Measurements from ENCODE around the gene DHRSX.
"Not testable (repeated sequence)": the region's sequence is repeated elsewhere in the genome, so short reads cannot be mapped to it uniquely, and the experiment has no call there.

Gene DHRSX

DNA sequence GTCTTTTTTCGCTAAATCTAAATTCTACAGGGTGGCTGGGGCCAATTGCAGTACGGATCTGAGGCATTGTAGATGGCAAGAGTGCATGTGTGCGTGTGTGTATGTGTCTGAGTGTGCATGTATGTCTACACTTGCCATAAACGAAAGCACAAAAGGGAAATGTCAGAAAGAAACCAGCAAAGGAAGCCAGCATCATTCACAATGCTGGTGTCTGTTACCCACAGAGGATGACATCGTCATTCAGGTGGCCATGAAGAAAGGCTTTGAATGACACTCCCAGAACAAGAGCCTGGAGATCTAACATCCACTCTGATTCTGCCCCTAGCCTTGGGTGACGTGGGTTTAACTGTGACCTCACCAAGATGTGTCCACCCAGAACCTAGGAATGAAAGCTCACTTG, 124.6 kb downstream of the DHRSX start:
- DNase-seq = no peak
- intact Hi-C loops (cut with DNase I) = no loop called here

DNA sequence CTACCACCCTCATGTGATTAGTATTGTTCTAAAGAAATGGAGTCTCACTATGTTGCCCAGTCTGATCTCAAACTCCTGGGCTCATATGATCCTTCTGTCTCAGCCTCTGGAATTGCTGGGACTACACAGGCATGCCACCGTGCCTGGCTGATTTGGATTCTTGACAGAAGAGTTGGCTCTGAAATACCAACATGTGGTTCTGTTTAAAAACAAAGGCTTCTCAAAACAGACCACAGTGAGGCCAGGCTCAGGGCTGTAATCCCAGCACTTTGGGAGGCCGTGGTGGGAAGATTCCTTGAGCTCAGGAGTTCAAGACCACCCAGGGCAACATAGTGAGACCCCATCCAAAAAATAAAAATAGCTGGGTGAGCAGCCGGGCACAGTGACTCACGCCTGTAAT, 126.7 kb downstream of the DHRSX start:
- DNase-seq = peak in 1 of 10 donors; percentile 9

DNA sequence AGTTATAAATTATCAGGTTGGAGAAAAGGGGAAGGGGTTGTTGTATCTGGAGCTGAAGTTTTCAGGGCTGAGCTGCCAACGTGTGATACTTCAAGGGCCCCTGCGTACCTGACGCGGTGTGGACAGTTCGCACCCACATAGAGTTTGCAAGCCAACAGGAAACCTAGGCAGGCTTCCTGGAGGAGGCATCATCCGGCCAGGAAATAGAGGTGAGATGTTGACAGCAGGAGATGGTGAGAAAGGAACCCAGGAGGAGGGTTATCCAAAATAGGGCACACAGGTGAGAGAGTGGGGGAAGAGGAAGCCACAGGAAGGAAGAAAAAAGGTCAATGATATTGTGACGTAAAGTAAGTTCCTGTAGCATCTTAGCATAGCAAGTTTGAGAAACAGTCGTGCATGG, 127.2 kb downstream of the DHRSX start:
- DNase-seq = peak in 1 of 10 donors; percentile 25
- intact Hi-C loops (cut with DNase I) = no loop called here

More for the DNA sequence above, 126.7 kb downstream of the DHRSX start:
- intact Hi-C loops (cut with DNase I) = no loop called here

DNA sequence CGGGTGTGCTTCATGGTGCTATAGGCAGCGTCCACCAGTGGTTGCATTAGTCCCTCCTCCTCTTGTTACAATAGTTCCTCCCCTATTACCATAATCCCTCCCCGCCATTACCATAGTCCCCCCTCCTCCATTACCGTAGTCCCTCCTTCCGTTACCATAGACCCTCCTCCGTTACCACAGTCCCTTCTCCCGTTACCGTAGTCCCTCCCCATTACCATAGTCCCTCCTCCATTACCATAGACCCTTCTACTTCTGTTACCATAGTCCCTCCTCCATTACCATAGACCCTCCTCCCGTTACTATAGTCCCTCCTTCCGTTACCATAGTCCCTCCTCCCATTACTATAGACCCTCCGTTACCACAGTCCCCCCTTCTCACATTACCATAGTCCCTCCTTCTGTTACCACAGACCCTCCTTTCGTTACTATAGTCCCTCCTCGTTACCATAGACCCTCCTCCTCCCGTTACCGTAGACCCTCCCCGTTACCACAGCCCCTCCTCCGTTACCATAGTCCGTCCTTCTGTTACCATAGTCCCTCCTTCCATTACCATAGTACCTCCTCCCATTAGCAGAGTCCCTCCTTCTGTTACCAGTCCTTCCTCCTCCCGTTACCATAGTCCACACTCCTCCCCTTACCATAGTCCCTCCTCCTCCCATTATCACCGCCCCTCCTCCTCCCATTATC, 129.6 kb downstream of the DHRSX start:
- DNase-seq = no peak

DNA sequence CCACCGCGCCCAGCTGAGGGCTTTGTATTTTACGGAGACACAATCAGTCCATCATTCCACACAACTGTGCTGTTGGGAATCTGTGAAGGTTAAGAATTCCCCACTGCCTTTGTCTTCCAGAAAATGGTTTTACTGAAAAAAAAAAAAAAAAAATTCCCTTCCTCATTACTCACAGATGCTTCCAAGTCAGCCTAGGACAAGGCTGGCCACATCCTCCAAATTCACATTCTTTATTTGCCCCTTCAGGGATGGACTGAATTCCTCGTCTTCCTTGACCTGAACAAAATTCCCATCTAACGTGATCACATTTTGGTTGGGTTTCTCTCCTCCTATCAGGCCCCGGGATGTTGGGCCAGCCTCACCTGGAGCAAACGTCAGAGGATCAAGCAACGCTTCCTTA, 130.3 kb downstream of the DHRSX start:
- DNase-seq = no peak
- intact Hi-C loops (cut with DNase I) = no loop called here

More for the DNA sequence above, 129.6 kb downstream of the DHRSX start:
- intact Hi-C loops (cut with DNase I) = no loop called here

DNA sequence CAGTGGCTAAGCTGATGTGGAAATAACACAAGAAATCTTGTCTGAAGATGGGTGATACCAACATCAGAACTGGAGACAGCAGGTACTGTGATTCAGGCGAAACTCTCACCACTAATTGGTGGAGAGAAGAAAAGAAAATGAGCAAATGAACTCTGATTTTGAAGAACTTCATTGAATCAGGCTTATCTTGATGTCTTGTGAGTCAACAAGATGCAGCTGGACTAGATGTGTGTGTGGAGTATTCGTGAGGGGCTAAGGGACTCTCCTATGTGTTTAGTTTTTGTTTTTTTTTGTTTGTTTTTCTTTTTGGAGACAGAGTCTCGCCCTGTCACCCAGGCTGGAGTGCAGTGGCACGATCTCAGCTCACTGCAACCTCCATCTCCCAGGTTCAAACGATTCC, 131.6 kb downstream of the DHRSX start:
- intact Hi-C loops (cut with DNase I) = no loop called here
- DNase-seq = no peak

DNA sequence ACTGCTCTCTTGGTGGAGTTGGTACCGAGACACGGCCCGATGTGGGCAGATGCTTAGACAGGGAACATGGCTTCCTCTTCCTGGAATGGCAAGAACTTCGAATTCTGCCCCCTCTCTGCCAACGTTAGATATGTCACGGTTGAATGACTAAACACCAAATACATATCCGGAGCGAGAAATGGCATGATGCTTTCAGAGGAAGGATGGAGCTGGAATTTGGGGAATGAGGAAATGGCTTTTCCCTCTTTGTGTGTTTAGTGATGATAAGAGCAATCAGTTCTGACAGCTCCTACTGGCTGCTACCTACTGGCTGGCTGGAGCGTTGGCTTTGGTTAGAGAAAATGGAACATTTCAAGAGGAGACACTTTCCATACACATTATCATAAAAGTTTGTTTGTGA, 140.0 kb downstream of the DHRSX start:
- intact Hi-C loops (cut with DNase I) = no loop called here
- no peak for DNase-seq

DNA sequence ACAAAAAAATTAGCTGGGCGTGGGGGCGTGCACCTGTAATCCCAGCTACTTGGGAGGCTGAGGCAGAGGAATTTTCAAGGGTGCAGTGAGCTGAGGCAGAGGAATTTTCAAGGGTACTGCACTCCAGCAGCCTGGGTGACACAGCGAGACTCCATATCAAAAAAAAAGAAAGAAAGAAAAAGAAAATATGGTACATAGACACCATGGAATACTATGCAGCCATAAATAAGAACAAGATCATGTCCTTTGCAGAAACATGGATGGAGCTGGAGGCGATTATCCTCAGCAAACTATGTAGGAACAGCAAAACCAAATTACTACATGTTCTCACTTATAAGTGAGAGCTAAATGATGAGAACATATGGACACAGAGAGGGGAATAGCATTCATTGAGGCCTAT, 141.3 kb downstream of the DHRSX start:
- DNase-seq; intact Hi-C loops (cut with DNase I): not testable (repeated sequence)

DNA sequence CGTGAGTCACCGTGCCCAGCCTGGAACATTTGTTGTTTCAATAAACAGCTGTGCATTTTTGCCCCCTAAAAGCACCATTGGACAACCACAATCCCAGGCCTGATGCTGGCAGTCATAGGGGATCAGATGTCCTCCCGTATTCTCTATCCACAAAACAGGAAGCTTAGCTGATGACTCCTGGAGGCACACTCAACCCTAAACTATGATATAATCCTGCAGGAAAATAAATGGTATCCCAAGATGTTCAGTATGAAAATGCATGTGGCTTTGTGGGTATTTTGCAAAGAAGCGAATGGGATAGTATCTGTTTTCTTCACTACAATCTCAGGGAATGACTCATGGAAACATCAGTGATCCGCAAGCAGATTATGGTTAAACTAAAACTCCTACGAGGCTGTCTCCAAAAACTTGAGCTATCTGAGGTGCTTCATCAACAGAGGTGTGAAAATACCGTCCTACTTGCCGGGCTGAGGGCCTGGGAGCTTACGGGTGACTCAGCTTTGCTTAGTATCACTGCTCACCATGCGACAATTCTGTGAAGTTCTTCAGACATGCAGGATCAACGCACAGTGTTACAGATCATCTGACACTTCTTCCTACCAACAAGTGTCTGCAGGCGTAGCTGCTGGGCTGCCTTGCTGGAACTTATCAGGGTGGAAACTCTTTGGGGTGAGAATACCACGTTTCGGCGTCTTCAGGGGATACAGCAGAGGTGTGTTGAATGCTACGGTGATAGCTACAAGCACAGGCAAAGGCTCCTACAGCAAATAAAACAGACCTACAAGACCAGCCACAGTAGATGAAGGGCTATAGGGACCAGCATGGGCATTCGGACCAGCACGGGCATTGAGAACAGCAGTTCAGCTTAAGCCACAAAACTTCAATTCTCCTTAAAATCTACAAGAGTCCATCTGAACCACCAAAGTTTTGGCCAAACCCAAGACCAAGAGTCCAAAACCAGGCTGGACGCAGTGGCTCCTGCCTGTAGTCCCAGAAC, 148.5 kb downstream of the DHRSX start:
- intact Hi-C loops (cut with DNase I) = no loop called here
- peak in 8 of 10 donors; percentile 21 to 84 (median 34) for DNase-seq

DNA sequence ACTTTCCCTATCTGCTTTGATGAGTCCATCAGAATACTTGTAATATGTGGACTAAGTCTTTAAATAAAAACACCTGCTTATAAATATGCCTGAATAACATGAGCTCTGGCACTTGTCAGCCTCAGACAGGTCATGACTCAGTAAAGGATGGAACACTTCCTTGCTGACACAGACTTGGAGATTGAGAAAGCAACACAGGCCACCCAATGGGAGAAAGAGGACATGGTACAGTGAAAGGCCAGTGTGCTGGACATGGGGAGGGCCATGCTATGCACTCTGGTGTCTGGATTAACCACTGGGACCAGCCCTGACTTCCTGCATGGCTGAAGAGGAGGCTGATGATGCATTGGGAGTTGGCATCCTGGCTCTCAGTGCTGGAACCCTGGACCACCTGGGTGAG, 149.5 kb downstream of the DHRSX start:
- intact Hi-C loops (cut with DNase I) = no loop called here
- DNase-seq = peak in 1 of 10 donors; percentile 25

DNA sequence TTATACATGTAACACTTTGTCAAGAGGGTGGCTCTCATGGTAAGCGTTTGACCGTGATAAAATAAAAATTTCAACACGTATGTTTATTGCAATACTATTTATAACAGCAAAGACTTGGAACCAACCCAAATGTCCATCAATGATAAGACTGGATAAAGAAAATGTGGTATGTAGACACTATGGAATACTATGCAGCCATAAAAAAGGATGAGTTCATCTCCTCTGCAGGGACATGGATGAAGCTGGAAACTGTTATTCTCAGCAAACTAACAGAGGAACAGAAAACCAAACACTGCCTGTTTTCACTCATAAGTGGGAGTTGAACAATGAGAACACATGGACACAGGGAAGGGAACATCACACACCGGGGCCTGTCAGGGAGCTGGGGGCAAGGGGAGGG, 150.1 kb downstream of the DHRSX start:
- DNase-seq; intact Hi-C loops (cut with DNase I): not testable (repeated sequence)

DNA sequence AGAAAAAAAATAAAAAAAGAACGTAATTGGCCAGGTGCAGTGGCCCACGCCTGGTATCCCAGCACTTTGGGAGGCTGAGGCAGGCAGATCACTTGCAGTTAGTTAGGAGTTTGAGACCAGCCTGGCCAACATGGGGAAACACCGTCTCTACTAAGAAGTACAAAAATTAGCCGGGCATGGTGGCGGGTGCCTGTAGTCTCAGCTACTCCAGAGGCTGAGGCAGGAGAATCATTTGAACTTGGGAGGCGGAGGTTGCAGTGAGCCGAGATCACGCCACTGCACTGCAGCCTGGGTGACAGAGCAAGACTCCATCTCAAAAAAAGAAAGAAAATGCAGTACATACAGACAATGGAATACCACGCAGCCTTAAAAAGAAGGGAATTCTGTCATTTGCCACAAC, 150.7 kb downstream of the DHRSX start:
- intact Hi-C loops (cut with DNase I) = not testable (repeated sequence)
- peak in 1 of 10 donors; percentile 57 for DNase-seq

DNA sequence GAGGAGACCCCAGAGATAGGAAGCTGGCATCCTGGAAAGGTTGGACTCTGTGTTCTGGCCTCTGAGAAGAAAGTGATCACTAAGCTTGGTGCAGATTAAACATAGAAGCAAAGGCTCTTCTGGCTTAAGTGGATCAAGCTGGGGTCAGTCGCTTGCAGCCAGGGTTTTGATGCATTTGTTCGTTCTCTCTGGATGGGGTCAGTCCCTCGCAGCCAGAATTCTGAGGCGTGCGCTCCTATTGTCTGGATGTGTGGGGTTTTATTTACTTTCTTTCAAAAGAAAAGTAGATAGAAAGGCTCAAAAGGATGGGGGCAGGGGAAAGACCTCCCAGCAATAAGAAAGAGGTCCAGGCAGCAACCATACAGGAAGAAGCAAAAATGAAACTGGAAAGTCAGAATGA, 152.6 kb downstream of the DHRSX start:
- no peak for DNase-seq
- intact Hi-C loops (cut with DNase I) = no loop called here

DNA sequence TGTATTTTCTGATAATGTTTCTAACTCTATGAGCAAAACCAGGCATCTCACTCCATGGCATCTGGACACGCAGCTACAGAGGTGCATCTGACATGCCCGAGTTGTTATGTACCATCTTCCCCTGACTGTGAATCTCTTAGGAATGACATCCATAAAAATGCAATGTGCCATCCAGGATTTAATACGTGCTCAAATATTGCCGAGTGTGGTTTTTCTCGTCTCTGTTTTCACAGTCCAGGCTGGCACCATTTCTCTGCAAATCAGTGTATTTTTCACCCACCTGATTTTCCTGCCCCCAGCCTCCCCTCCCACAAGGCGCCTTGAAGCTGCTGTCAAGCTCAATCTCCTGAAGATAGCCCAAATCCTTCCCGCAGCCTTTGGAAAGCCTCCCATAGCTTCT, 154.6 kb downstream of the DHRSX start:
- intact Hi-C loops (cut with DNase I) = no loop called here
- peak in 1 of 10 donors; percentile 11 for DNase-seq

DNA sequence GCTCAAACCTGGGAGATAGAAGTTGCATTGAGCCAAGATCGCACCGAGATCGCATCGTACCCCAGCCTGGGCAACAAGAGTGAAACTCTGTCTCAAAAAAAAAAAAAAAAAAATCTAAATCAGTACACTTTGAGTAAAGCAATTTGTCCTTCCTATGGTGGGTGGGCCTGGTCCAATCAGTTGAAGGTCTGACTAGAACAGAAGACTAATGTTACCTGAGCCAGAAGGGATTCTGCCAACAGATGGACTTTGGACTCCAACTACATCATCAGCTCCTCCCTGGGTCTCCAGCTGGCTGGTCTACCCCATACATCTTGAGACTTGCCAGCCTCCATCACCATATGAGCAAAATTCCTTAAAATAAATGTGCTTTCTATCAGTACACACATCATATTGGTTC, 155.2 kb downstream of the DHRSX start:
- no peak for DNase-seq
- intact Hi-C loops (cut with DNase I) = no loop called here

DNA sequence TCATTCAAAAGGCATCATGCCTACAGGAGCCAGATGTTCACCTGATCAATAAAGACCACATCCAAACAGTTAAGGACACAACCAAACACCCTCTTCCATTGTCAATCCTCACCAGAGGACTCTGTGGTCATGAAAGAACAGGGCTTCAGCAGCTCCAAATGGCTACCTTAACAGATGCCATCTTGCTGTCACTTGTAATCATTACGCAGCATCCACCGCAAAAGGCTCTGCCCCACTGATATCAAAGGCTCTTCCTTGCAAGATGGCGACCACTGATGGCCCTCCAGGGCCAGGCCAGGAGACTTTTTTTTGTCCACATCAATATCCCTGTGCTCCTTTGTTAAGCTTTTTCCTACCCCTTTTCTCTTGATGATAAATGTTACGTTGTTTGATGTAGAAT, 157.4 kb downstream of the DHRSX start:
- DNase-seq = no peak
- intact Hi-C loops (cut with DNase I) = no loop called here

DNA sequence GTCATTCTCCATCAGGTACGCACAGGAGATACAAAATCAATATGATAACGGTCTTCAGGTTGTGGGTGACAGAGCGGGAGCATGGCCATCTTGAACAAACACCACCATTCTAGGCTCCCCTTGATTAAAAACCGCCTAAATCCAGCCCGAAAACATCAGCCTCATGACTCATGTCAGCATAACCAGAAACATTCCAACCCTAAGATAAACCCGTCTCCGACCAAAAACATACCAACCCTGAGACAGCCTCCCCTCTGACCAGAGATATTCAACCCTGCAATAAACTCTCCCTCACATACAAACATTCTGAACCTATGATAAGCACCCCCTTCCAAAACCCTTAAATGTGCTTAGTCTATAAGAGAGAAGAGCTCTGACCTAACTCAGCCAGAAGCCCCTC, 157.9 kb downstream of the DHRSX start:
- intact Hi-C loops (cut with DNase I) = no loop called here
- no peak for DNase-seq

DNA sequence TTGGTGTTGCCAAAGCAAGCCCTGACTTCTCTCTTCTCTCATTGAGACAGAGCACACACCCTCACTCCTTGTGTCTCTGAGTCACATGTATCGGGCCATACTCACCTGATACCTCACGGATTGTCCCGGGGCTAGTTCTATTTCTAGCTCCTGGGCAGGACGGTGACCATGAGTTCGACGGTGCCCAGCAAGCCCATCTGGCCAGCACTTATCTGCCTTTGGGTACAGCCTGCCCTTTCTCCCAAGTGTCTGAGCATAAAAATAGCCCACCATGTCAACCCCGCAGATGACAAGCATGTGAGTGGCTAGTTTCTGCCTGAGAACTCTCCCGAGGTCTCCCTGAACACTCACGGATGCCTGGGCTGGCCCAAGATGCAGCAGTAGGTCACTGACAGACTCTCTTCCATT, 158.5 kb downstream of the DHRSX start:
- intact Hi-C loops (cut with DNase I) = no loop called here
- no peak for DNase-seq

DNA sequence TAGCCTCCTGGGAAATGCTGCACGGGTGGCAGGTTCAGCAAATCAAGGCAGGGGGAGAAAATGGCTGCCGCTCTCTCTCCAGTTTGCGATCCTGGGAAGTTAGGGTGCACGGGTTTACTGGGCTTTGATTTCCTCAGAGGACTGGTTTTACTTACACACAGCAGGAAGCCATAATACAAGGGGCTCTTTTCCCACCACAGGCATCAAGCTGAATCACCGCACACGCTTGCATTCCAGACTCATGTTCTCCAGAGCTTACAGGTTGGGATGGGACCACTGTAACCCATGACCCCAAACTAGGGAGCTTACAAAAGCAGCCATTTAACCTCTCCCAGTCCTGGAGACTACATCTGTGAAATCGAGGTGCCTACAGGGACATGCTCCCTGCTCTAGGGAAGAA, 159.8 kb downstream of the DHRSX start:
- intact Hi-C loops (cut with DNase I) = no loop called here
- no peak for DNase-seq

DNA sequence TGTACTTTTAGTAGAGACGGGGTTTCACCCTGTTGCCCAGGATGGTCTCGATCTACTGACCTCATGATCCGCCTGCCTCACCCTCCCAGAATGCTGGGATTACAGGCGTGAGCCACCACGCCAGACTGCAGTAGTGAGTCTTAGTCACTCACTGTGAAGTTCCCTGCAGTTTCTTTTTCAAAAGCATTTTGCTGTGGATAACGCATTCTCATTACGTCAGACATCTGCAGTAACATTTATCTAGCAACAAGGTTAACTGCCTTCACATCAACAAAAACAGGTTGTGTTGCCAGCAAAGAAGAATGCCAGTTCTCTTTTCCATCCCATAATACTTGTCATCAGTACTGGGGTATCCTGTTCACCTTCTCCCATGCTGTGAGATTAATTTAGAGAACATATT, 164.6 kb downstream of the DHRSX start:
- intact Hi-C loops (cut with DNase I) = no loop called here

DNA sequence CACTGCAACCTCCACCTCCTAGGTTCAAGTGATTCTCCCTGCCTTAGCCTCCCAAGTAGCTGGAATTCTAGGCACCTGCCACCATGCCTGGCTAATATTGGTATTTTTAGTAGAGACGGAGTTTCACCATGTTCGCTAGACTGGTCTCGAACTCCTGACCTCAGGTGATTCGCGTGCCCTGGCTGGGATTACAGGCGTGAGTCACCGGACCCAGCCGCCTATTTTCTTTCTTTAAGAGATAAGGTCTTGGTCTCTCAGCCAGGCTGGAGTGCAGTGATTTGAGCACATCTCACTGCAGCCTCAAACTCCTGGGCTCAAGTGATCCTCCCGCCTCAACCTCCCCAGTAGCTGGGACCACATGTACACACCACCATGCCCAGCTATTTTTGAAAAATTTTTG, 166.5 kb downstream of the DHRSX start:
- intact Hi-C loops (cut with DNase I) = no loop called here

More for the DNA sequence above, 164.6 kb downstream of the DHRSX start:
- no peak for DNase-seq

DNA sequence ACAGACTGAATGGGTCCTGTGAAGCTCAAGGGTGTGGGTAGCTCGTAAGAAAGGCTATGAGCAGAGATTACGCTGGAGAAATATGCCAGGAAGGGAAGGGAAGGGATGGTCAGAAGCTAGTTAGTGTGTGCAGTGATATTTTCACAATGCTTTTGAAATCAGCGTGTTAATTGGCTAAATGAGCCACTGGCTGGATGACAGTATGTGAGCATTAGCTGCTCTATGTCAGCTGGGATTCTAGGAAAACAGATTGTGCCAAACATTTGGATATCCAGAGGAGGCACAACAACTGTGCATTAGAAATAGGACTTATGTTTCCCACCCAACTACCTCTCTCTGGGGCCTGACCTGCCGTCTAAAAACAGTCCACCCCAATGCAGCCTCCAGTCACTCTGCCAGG, 168.5 kb downstream of the DHRSX start:
- DNase-seq = no peak
- intact Hi-C loops (cut with DNase I) = no loop called here

More for the DNA sequence above, 166.5 kb downstream of the DHRSX start:
- DNase-seq = no peak

Measured in posterior cingulate gyrus (tissue), 11 donors.